GM21825 (cell line): ENCODE data around the gene DRD3.

Source experiments
- ATAC-seq: cut with Tn5 transposase; IDR thresholded peaks from one replicate; pipeline ENCODE4 v1.9.1; 2021; ENCODE audit warnings: mild to moderate bottlenecking, moderate library complexity; ENCODE audit not compliant: unreplicated experiment

The DRD3 gene

GRCh38 chr3:114186501-114186900 lies 7.6 kb upstream of the DRD3 start:
- ATAC-seq, result no peak

GRCh38 chr3:114179575-114179974 lies 723 bp upstream of the DRD3 start:
- ATAC-seq, result no peak

GRCh38 chr3:114176890-114177289 lies 2.0 kb downstream of the DRD3 start:
- no peak for ATAC-seq

- no peak for ATAC-seq
Observed at GRCh38 chr3:114176487-114176886, 2.4 kb downstream of the DRD3 start.

- no peak for ATAC-seq
Observed at GRCh38 chr3:114175204-114175987, 3.5 kb downstream of the DRD3 start.

- ATAC-seq, result no peak
Observed at GRCh38 chr3:114171677-114172076, 7.2 kb downstream of the DRD3 start.

- no peak for ATAC-seq
Observed at GRCh38 chr3:114168150-114168549, 10.7 kb downstream of the DRD3 start.

GRCh38 chr3:114157321-114157720 lies 21.5 kb downstream of the DRD3 start:
- ATAC-seq, result no peak

GRCh38 chr3:114155370-114155821 lies 23.5 kb downstream of the DRD3 start:
- ATAC-seq, result no peak

- no peak for ATAC-seq
Observed at GRCh38 chr3:114154321-114154821, 24.5 kb downstream of the DRD3 start.

- peak; percentile 85 for ATAC-seq
Observed at GRCh38 chr3:114152519-114153151, 26.2 kb downstream of the DRD3 start.

GRCh38 chr3:114151091-114151490 lies 27.8 kb downstream of the DRD3 start:
- no peak for ATAC-seq

GRCh38 chr3:114147251-114147650 lies 31.6 kb downstream of the DRD3 start:
- no peak for ATAC-seq

- no peak for ATAC-seq
Observed at GRCh38 chr3:114144909-114145688, 33.8 kb downstream of the DRD3 start.

GRCh38 chr3:114143817-114144216 lies 35.0 kb downstream of the DRD3 start:
- ATAC-seq, result no peak

- no peak for ATAC-seq
Observed at GRCh38 chr3:114139836-114140235, 39.0 kb downstream of the DRD3 start.

- no peak for ATAC-seq
Observed at GRCh38 chr3:114133947-114134346, 44.9 kb downstream of the DRD3 start.

GRCh38 chr3:114132500-114132899 lies 46.4 kb downstream of the DRD3 start:
- ATAC-seq, result no peak

- ATAC-seq, result no peak
Observed at GRCh38 chr3:114128826-114129225, 50.0 kb downstream of the DRD3 start.

GRCh38 chr3:114128231-114128630 lies 50.6 kb downstream of the DRD3 start:
- ATAC-seq, result no peak

GRCh38 chr3:114127517-114127916 lies 51.3 kb downstream of the DRD3 start:
- no peak for ATAC-seq
